ENCODE results near the gene CYP1A2.

- no peak for TF ChIP-seq HDAC6 (IDR thresholded peaks at IDR 0.05; ENCODE audit: low read depth, low read length)
- no peak for TF ChIP-seq TBP (optimal IDR thresholded peaks at IDR 0.05; ENCODE audit: low read depth, low read length)
- TF ChIP-seq POLR2AphosphoS5 (IDR thresholded peaks at IDR 0.05; ENCODE audit: control insufficient read depth, insufficient read depth, low read depth, low read length) = no peak
- no peak for TF ChIP-seq CTCF (IDR thresholded peaks at IDR 0.05 in 2 of 3, conservative IDR thresholded peaks at IDR 0.05 in 1 of 3; ENCODE audit: insufficient read depth in 2 of 3, low read depth in 1 of 3, low read length in 3 of 3)
- TF ChIP-seq EP300 (IDR thresholded peaks at IDR 0.05; ENCODE audit: low read length) = no peak
- TF ChIP-seq ZNF561 (CRISPR knock-in tag; conservative IDR thresholded peaks at IDR 0.05) = no peak
- TF ChIP-seq NFE2L1 (tag; IDR thresholded peaks at IDR 0.05; ENCODE audit: borderline replicate concordance, low read depth) = no peak
These were observed 36.8 kb downstream of the CYP1A2 start for GRCh38 chr15:74785194-74786032.

Measured in K562 (cell line).